ENCODE measurements around the gene MALAT1. TPM values are rescaled to one million over a fixed set of nuclear protein-coding genes. Genes with fewer than 3 reads are reported as not detected.

Gene MALAT1
- total and polyA plus RNA-seq, 2 of the 13 experiments (the other 11 are each of a cell fraction or from before 2014, with no cell fraction given): 143 to 1,237 TPM

DNA sequence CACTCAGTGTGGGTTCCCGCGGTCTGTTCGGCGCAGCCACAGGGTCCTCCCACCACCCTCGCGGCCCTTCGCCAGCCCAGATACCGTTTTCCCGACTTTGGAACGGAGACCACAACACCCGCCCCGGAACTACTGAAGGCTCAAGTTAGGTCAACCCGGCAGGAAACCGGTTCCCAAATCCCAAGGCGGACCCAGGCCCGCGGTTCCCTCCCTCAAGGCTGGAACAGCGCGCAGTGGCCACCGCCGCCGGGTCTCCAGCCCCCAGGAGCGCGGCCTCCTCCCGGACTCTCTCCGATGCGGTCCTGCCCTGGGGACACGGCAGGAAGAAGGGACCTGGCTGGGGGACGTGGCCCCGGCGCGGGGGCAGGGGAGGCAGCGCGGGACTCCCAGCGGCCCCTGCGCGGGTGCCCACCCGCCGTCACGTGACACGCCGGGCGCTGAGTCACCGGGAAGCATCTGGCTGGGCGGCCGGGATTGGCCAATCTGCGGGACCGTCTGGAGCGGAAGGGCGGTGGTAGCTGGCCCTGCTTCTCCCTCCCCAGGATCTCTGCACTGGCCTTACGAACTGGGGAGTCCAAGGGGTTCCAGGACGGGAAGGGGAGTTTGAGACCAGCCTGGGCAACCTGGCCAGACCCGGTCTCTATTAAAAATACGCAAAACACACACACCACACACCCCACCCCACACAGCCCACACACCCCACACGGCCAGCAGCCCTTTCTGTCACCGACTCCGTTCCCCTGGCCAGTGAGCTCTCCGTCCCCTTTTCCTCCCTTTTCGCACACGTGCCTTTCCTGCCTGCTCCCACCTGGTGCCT lies 21.5 kb upstream of the MALAT1 start (continued):
- TF ChIP-seq, protein P1, sequence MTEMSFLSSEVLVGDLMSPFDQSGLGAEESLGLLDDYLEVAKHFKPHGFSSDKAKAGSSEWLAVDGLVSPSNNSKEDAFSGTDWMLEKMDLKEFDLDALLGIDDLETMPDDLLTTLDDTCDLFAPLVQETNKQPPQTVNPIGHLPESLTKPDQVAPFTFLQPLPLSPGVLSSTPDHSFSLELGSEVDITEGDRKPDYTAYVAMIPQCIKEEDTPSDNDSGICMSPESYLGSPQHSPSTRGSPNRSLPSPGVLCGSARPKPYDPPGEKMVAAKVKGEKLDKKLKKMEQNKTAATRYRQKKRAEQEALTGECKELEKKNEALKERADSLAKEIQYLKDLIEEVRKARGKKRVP (CRISPR knock-in tag; IDR thresholded peaks at IDR 0.05): peak in 1 of 2 experiments; percentile 70; a peak in 2 of 4 replicates
- TF ChIP-seq KLF11 (CRISPR knock-in tag; IDR thresholded peaks at IDR 0.05) (no peak), CBX2 (IDR thresholded peaks at IDR 0.05; ENCODE audit: low read depth, low read length) (no peak), CBX2 (CRISPR knock-in tag; IDR thresholded peaks at IDR 0.05; ENCODE audit: low read depth) (no peak), MAFF (IDR thresholded peaks at IDR 0.05; ENCODE audit: low read depth, low read length) (no peak; the same call in 1 of the 2 replicates), ZNF558 (CRISPR knock-in tag; IDR thresholded peaks at IDR 0.05; ENCODE audit: borderline replicate concordance) (no peak; the same call in 1 of the 2 replicates), POLR2AphosphoS2 (IDR thresholded peaks at IDR 0.05; ENCODE audit: low read depth, low read length) (peak; percentile 86; the same call in 1 of the 2 replicates), ZNF510 (CRISPR knock-in tag; IDR thresholded peaks at IDR 0.05; ENCODE audit: low read depth) (no peak; the same call in 1 of the 2 replicates), HNRNPL (IDR thresholded peaks at IDR 0.05; ENCODE audit: low read depth, low read length) (peak; percentile 62; the same call in 1 of the 2 replicates), SAFB2 (CRISPR knock-in tag; IDR thresholded peaks at IDR 0.05; ENCODE audit: borderline replicate concordance, low read depth) (peak; percentile 83; the same call in 1 of the 2 replicates), TOE1 (CRISPR knock-in tag; IDR thresholded peaks at IDR 0.05) (no peak), ZNF101 (CRISPR knock-in tag; IDR thresholded peaks at IDR 0.05; ENCODE audit: borderline replicate concordance, low read depth) (no peak), ZNF543 (CRISPR knock-in tag; IDR thresholded peaks at IDR 0.05) (peak; percentile 83), ZNF615 (CRISPR knock-in tag; IDR thresholded peaks at IDR 0.05; ENCODE audit: borderline replicate concordance) (no peak), PRDM10 (CRISPR knock-in tag; IDR thresholded peaks at IDR 0.05; ENCODE audit: low read depth) (no peak), RFX1 (IDR thresholded peaks at IDR 0.05) (no peak), ZNF333 (CRISPR knock-in tag; IDR thresholded peaks at IDR 0.05; ENCODE audit: borderline replicate concordance) (0 out of 2 replicates have a peak, but pooled peaks have one; percentile 20), NFATC3 (CRISPR knock-in tag; IDR thresholded peaks at IDR 0.05) (no peak), ZBTB1 (CRISPR knock-in tag; IDR thresholded peaks at IDR 0.05; ENCODE audit: borderline replicate concordance) (no peak)
- TF ChIP-seq, protein P2, sequence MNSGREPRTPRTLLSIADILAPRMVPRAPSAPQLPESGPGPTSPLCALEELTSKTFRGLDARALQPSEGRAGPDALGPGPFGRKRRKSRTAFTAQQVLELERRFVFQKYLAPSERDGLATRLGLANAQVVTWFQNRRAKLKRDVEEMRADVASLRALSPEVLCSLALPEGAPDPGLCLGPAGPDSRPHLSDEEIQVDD (CRISPR knock-in tag; IDR thresholded peaks at IDR 0.05; ENCODE audit: borderline replicate concordance): 0 out of 2 replicates have a peak, but pooled peaks have one; percentile 45

All from HepG2 (cell line).